LHCN-M2 (cell line): Measurements from ENCODE around the gene MRPL24. TPM values are rescaled to one million over a fixed set of nuclear protein-coding genes. Genes with fewer than 3 reads are reported as not detected.

ENCODE experiments used
- DNase-seq: peaks from one replicate; pipeline ENCODE4 v3.0.0-alpha.2; 2012; ENCODE audit warnings: low read depth
- total RNA-seq: library from RNA; depleted of rRNA; stranded (reverse); fragments of >200 nt; gene quantifications from 2 replicates; pipeline ENCODE4 v1.2.3, GENCODE V29; 2014

Gene MRPL24
- total RNA-seq, 1 experiment from 2014 or later, result 86.1 TPM

- DNase-seq, result no peak
These were observed 29.7 kb downstream of the MRPL24 start for GRCh38 chr1:156711011-156711817.

GRCh38 chr1:156709757-156710489 lies 31.0 kb downstream of the MRPL24 start:
- peak; percentile 79 for DNase-seq

GRCh38 chr1:156709031-156709430 lies 31.9 kb downstream of the MRPL24 start:
- DNase-seq, result no peak

- no peak for DNase-seq
These were observed 32.6 kb downstream of the MRPL24 start for GRCh38 chr1:156708218-156708661.

- no peak for DNase-seq
These were observed 33.3 kb downstream of the MRPL24 start for GRCh38 chr1:156707417-156708217.

- no peak for DNase-seq
These were observed 34.1 kb downstream of the MRPL24 start for GRCh38 chr1:156706657-156707416.

- peak; percentile 23 for DNase-seq
These were observed 34.8 kb downstream of the MRPL24 start for GRCh38 chr1:156705918-156706656.

- DNase-seq, result no peak
These were observed 35.5 kb downstream of the MRPL24 start, which contains the start of gene CRABP2 for GRCh38 chr1:156705321-156705917. Gene CRABP2, minus strand, starts transcription at chr1:156705583. Its CDS starts 137 bp downstream, at chr1:156705446.

- DNase-seq, result peak; percentile 72
These were observed 36.0 kb downstream of the MRPL24 start for GRCh38 chr1:156704930-156705320.

GRCh38 chr1:156704166-156704711 lies 36.6 kb downstream of the MRPL24 start:
- no peak for DNase-seq

- DNase-seq, result no peak
These were observed 37.1 kb downstream of the MRPL24 start for GRCh38 chr1:156703741-156704140.

GRCh38 chr1:156703336-156703735 lies 37.6 kb downstream of the MRPL24 start:
- DNase-seq, result no peak

- no peak for DNase-seq
These were observed 40.0 kb downstream of the MRPL24 start for GRCh38 chr1:156700736-156701531.

- DNase-seq, result no peak
These were observed 41.9 kb downstream of the MRPL24 start for GRCh38 chr1:156698995-156699394.

- DNase-seq, result no peak
These were observed 43.4 kb downstream of the MRPL24 start for GRCh38 chr1:156697481-156697880.

- DNase-seq, result no peak
These were observed 44.1 kb downstream of the MRPL24 start for GRCh38 chr1:156696755-156697154.

GRCh38 chr1:156694690-156694962 lies 46.3 kb downstream of the MRPL24 start:
- no peak for DNase-seq

GRCh38 chr1:156693848-156694689 lies 46.8 kb downstream of the MRPL24 start:
- DNase-seq, result no peak
